CD4-positive, alpha-beta T cell treated with Interleukin-4 for 1 hour (primary cell): ENCODE measurements around the gene POMZP3.
"Not testable (repeated sequence)": the region's sequence is repeated elsewhere in the genome, so short reads cannot be mapped to it uniquely, and the experiment has no call there.

Experiments
- DNase-seq, 2 donors: peaks; one replicate each; pipeline ENCODE4 v3.0.0-alpha.2; 2020 to 2022

The POMZP3 gene

DNA sequence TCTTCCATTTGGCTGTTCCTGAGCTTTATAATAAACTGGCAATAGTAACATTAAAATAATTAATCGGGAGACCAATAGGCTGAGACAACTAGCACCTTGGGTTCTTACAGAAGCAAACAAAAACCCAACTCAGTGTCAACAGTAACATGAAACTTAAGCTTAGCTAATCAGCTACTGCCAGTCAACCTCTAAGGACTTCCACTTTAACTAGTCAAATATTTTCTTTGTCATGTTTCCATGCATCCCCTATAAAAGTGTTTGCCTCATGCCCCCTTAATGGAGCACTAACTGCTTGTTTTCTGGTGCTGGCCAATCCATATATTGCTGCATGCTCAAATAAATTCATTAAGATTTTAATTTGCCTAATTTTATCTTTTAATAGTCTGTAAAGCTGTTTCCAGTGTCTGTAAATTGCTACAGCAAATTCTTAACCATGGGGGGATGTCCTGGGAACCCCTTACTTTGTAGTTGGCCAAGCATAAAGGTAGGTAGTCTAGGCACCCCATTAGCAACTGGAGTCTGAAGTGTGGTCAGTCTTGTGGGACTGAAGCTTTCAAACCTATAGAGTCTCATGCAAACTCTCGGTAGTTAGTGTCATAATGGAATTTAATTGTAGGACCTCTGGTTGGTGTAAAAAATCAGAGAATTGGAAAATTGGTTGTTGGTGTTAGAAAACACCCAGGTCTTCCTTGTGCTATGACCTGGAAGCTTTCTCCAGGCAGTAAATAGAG lies 40.3 kb downstream of the POMZP3 start:
- DNase-seq = not testable (repeated sequence)

DNA sequence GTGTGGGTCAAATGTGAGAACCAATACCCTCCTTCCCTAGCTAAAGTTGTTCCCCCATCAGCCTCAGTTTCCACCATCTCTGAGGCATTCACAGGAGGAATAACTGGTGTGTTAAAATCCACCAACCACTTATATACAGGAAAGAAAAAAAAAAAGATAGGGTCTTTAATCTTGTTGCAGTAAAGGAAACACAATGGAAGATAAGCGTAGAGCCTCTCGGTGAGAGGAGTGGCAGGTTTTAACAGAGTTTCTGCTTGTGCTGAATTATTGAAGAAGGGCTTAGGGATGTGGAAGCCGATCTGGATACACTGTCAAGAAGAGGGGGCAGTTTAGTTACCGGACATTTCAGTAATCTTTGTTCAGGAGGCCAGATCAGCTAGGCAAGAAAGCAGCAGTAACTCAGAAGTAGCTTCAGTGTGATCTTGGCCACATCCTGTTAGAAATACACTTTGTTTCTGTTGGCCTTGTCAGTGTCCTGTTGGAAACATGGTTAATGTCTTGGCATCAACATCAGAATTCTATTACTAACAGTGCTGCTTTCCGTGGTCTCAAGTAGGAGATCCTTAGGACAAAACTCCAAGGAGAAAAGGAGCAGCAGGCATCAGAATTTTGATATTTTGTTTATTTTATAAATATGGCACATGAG lies 43.3 kb downstream of the POMZP3 start:
- DNase-seq = not testable (repeated sequence)

DNA sequence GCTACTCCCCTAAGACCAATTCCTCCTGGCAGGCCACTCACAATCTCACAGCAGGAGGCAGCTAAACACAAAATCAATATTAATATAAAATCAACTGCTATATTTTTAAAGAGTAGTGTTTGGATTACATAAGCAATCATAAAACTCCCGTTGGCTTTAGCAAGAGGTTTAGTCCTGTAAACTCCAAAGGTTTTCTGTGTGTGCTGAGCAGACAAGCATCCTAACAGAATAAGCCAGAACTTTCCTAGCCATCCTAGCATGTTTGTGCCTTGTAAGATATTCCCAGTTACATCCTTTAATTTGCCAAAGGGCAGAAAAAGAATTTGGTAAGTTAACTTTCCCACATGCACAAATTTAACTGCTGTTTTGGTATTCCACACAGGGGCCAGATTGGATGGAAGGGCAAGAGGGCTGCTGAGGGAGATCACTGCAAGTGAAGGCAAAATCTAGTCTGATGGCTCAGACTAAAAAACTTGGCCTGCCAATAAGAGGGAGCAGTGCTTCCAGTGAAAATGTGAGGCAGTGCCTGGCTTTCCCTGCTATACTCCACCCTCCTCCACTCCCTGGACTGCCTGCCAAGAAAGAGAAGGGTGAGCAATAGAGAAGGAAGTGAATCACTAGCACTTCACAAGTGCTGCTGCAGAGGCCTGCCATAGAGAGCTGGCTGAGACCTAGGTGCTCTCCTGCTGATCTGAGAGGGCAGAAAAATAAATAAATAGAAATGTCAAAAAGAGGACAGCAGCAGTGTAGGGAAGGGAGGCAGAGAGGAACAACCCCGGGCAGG lies 44.0 kb downstream of the POMZP3 start:
- peak in 1 of 2 donors; percentile 25 for DNase-seq

DNA sequence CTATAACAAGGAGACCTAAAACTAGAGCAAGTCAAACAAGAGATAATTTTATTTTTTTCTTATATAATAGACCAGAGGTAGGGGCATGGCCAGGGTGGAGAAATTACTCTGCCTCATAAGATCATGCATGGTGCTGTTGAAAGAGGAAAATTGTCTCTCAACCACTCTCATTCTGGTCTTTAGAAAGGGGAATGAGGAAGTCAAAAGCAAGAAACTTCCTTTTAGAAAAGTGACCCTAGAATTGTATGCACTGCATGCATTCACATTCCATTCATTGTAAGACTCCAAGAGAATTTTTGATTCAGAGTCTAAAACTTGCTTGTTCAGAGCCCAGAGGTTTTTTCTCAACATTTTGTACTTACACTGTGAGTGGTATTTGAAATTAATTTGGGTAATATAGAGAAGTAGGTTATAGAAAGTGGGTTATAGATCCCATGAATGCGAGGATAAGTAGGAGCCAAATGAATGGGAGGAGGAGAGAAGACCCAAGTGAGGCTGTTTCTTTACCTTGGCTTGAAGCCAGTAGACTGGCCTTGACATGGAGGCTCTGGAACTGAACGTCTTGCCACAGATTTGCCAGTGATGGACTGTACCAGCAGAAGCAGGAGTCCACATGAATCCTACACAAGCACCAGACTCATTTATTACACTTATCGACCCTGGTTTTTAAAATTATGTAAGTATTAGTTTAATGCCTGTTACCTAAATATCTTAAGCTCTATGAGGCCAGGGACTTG lies 51.0 kb downstream of the POMZP3 start:
- not testable (repeated sequence) for DNase-seq

DNA sequence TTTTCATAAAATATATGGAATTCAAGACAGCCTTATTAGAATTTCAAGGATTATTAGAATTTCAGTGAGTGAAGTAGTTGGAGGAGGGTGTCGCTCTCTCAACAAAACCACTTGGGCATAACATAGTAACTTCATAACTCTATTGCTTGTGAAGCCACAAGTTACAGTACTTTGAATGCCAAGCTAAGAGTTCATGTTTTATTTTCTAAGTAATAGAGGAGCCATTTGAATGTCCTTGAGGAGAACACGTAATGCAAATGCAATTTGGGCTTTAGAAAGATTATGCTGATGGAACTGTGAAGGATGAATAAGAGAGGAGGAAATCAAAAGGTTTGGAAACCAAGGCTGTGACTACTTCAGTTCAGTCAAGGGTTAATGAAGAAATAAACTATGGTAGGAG lies 51.6 kb downstream of the POMZP3 start:
- DNase-seq = not testable (repeated sequence)

DNA sequence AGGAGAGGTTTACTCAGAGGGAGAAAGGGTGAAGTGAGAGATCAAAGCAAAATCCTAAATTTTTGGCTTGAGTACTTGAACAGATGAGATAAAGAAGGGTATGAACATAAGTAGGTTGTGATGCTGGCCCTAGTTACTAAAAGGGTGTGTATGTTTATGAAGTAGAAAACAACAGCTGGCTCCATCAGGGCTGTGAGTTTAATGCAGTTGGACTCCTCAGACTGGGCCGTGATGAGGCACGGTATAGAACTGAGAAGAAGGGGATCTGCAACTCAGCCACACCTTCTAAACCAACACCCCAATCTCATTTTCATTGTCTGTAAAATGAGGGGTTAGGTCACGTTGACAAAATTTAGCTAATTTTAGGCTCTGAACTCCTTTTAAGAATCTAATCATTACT lies 54.8 kb downstream of the POMZP3 start:
- DNase-seq = not testable (repeated sequence)

DNA sequence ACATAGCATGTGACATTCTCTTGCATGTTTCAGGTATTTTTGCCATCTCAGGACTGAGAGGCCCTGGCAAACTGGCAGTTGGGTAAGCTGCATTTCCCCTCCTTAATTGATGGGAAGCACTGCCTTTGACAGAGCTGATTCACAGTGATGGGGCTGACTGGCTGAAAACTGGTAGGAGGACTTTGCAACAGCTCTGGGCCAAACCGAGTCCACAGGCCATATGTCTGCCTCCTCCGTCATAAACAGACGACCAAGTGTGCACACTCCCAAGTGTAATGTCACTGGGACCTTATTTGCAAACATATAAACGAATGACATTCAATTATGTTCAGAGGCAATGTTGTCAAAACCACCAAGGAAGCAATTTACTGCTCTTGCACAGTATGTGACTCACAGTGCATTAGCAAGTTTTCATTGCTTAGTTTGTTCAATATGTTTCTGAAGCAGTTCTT lies 56.7 kb downstream of the POMZP3 start:
- not testable (repeated sequence) for DNase-seq

DNA sequence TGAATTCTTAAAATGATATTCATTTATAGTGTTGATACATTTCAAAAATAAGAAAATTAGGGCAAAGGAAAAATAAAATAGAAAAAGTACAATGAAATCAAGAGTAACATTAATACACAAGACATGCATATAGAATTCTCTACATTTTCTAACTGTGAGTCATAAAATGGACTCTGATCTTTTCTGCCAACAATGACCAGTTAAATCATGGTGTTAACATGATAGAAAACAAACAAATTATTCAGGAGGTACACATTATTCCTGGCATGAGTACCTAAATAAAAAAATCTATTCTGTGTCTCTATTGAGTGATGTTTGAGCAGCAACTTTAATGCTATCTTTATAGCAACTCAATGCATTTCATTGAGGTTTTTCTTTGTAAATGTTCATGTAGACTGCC lies 58.3 kb downstream of the POMZP3 start:
- not testable (repeated sequence) for DNase-seq

DNA sequence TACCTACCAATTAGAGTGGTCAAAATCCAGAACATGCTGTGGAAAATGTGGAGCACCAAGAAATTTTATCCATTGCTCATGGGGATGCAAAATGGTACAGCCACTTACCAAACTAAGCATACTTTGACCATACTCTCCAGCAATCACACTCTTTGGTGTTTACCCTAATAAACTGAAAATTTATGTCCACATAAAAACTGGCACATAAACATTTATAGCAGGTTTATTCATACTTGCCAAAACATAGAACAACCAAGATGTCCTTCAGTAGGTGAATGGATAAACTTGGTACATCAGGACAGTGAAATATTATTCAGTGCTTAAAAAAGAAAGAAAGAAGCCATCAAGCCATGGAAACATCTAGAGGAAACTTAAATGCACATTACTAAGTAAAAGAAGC lies 59.3 kb downstream of the POMZP3 start:
- not testable (repeated sequence) for DNase-seq

DNA sequence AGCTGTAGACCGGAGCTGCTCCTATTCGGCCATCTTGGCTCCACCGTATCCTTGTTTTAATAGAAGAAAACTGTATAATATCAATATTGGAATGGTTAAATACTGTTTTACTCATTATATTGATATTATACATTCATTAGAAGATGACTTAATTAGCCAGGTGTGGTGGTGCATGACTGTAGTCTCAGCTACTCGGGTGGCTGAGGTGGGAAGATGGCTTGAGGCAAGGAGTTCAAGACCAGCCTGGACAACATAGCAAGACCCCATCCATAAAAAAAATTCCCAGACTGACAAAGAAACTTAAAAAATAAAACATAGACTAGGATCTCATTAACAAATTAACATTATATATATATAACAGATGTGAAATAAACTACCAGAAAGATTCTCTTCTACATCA lies 59.8 kb downstream of the POMZP3 start:
- DNase-seq = not testable (repeated sequence)

DNA sequence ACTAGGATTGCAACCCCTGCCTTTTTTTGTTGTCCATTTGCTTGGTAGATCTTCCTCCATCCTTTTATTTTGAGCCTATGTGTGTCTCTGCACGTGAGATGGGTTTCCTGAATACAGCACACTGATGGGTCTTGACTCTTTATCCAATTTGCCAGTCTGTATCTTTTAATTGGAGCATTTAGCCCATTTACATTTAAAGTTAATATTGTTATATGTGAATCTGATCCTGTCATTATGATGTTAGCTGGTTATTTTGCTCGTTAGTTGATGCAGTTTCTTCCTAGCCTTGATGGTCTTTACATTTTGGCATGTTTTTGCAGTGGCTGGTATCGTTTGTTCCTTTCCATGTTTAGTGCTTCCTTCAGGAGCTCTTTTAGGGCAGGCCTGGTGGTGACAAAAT lies 62.1 kb downstream of the POMZP3 start:
- DNase-seq = not testable (repeated sequence)

DNA sequence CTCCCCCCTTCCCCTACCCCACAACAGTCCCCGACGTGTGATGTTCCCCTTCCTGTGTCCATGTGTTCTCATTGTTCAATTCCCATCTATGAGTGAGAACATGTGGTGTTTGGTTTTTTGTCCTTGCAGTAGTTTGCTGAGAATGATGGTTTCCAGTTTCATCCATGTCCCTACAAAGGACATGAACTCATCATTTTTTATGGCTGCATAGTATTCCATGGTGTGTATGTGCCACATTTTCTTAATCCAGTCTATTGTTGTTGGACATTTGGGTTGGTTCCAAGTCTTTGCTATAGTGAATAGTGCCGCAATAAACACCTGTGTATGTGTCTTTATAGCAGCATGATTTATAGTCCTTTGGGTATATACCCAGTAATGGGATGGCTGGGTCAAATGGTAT lies 65.7 kb downstream of the POMZP3 start:
- DNase-seq = not testable (repeated sequence)

DNA sequence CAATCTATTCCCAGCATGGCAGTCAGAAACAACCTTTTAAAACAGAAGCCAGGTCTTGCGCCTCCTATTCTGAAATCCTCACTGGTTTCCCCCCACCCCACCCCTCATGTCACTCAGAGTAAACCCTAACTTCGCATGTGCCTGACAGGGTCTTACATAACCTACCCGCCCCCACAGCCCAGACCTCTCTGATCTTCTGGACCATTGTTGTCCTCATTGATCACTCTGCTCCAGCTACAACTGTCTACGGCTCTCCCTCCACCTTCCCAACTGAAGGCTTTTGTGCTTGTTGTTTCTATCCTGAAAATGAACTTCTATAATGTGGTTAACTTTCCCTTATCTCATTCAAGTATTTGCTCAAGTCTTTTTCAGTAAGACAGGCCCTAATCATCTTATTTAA lies 66.9 kb downstream of the POMZP3 start:
- not testable (repeated sequence) for DNase-seq
